Caco-2 (cell line): Measurements from ENCODE around the gene NLE1. TPM values are rescaled to one million over a fixed set of nuclear protein-coding genes. Genes with fewer than 3 reads are reported as not detected.

Experiments used
- BruUV-seq: library from RNA; stranded (reverse); fragments of 400-500 nt; replicated peaks from 2 replicates; lab custom pipeline; 2021; lab: Mats Ljungman, UMichigan
- CTCF ChIA-PET: fragments of 300-600 bp; sonication (Branson Sonifier 250); formaldehyde crosslinking; loops from one replicate; lab custom pipeline; 2022; ENCODE audit warnings: antibody characterized with exemption; lab: Charles Lee
- POLR2A ChIA-PET: fragments of 300-600 bp; sonication (Branson Sonifier 250); formaldehyde crosslinking; loops from one replicate; lab custom pipeline; 2022; ENCODE audit warnings: antibody characterized with exemption; lab: Charles Lee
- DNase-seq, 2 experiments: peaks; one replicate each; pipeline versions ENCODE4 v3.0.0 to v3.0.0-alpha.2; 2020 to 2022
- H3K27me3 ChIP-seq: replicated peaks from 2 replicates; pipeline ENCODE4 v1.6.0; 2011; ENCODE audit warnings: low read length; ENCODE audit not compliant: control insufficient read depth, insufficient read depth
- H3K36me3 ChIP-seq: 2 replicates; pipeline ENCODE4 v1.5.1; 2011; ENCODE audit warnings: low read length; ENCODE audit not compliant: control insufficient read depth, insufficient read depth
- H3K4me1 ChIP-seq: fragments of 250-450 bp; sonication (Bioruptor Pico); 2 replicates; pipeline ENCODE4 v1.5.1; 2020; ENCODE audit warnings: mild to moderate bottlenecking
- H3K4me3 ChIP-seq: 2 replicates; pipeline ENCODE4 v1.5.1; 2011; ENCODE audit warnings: low read depth, mild to moderate bottlenecking, control low read depth, low read length
- H3K9me3 ChIP-seq: fragments of 250-450 bp; sonication (Bioruptor Pico); 2 replicates; pipeline ENCODE4 v1.5.1; 2020; ENCODE audit warnings: mild to moderate bottlenecking, moderate library complexity
- H3K27ac Mint-ChIP-seq: one replicate; pipeline ENCODE4 v1.8.0; 2022; ENCODE audit warnings: mixed read lengths; ENCODE audit not compliant: unreplicated experiment
- H3K27me3 Mint-ChIP-seq: one replicate; pipeline ENCODE4 v1.8.0; 2022; ENCODE audit warnings: mixed read lengths; ENCODE audit not compliant: insufficient read depth, unreplicated experiment
- H3K36me3 Mint-ChIP-seq: one replicate; pipeline ENCODE4 v1.8.0; 2022; ENCODE audit warnings: mild to moderate bottlenecking, mixed read lengths; ENCODE audit not compliant: insufficient read depth, unreplicated experiment
- H3K4me1 Mint-ChIP-seq: one replicate; pipeline ENCODE4 v1.8.0; 2022; ENCODE audit warnings: low read depth, mixed read lengths; ENCODE audit not compliant: unreplicated experiment
- H3K4me3 Mint-ChIP-seq: one replicate; pipeline ENCODE4 v1.8.0; 2022; ENCODE audit warnings: mild to moderate bottlenecking, moderate library complexity, mixed read lengths; ENCODE audit not compliant: unreplicated experiment
- H3K9me3 Mint-ChIP-seq: one replicate; pipeline ENCODE4 v1.8.0; 2022; ENCODE audit warnings: mixed read lengths; ENCODE audit not compliant: unreplicated experiment
- intact Hi-C: fragments of 100-400 bp; cut with micrococcal nuclease; formaldehyde crosslinking; loops from one replicate; pipeline ENCODE4 v1.10.0; 2022; ENCODE audit not compliant: unreplicated experiment
- total RNA-seq: library from RNA; stranded (reverse); gene quantifications from 2 replicates; pipeline ENCODE4 v1.2.3, GENCODE V29; 2022
- TF ChIP-seq, protein P1 (sequence below), 2 experiments: fragments of 200-600 bp in 1 of 2; IDR thresholded peaks; 1 replicate in 1 of 2; 2 replicates in 1 of 2; pipeline versions ENCODE4 v1.5.1 to v1.8.0; 2011 to 2022; ENCODE audit warnings: antibody characterized with exemption in 1 of 2, control low read depth in 1 of 2, inconsistent platforms in 1 of 2, low read depth in 1 of 2, low read length in 1 of 2, mild to moderate bottlenecking in 1 of 2, moderate library complexity in 1 of 2; ENCODE audit not compliant: insufficient read depth in 1 of 2, severe bottlenecking in 1 of 2, unreplicated experiment in 1 of 2

NLE1 gene
- total RNA-seq, 1 experiment from 2014 or later = 24.8 TPM

DNA sequence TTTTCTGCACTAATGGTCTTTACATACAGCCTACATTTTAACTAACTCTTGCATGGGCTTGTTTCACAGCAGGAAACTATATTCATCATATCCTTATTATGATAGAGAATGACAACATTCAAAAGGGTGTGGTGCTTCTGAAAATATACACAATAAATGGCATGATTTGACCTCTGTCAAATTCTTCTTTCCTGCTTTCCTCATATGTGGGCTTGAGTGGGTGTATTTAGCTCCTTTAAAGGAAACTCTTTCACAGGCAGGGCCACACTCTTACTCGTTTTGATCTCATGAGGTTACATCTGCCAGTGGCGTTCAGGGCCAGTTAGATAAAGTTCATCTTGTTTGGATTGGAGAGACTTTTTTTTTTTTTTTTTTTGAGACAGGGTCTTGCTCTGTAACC lies 46.0 kb upstream of the NLE1 start:
- H3K4me3 Mint-ChIP-seq = no peak overlapping the region
- no peaks in the 10 kb centered on the region for H3K36me3 ChIP-seq
- H3K9me3 Mint-ChIP-seq = no peaks in the 10 kb centered on the region
- H3K27me3 Mint-ChIP-seq = peaks cover 29% of the 10 kb centered on the region
- H3K27me3 ChIP-seq = 0 out of 2 replicates have a peak, but pooled peaks cover 1% of the 10 kb centered on the region
- no peaks in the 10 kb centered on the region for H3K9me3 ChIP-seq
- no peak overlapping the region for H3K27ac Mint-ChIP-seq
- BruUV-seq = no TSS peak
- POLR2A ChIA-PET = no interaction called here
- no peak overlapping the region for H3K4me3 ChIP-seq
- no peaks in the 10 kb centered on the region for H3K4me1 Mint-ChIP-seq
- TF ChIP-seq, protein P1, sequence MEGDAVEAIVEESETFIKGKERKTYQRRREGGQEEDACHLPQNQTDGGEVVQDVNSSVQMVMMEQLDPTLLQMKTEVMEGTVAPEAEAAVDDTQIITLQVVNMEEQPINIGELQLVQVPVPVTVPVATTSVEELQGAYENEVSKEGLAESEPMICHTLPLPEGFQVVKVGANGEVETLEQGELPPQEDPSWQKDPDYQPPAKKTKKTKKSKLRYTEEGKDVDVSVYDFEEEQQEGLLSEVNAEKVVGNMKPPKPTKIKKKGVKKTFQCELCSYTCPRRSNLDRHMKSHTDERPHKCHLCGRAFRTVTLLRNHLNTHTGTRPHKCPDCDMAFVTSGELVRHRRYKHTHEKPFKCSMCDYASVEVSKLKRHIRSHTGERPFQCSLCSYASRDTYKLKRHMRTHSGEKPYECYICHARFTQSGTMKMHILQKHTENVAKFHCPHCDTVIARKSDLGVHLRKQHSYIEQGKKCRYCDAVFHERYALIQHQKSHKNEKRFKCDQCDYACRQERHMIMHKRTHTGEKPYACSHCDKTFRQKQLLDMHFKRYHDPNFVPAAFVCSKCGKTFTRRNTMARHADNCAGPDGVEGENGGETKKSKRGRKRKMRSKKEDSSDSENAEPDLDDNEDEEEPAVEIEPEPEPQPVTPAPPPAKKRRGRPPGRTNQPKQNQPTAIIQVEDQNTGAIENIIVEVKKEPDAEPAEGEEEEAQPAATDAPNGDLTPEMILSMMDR (IDR thresholded peaks at IDR 0.05; ENCODE audit: insufficient read depth in 1 of 2, low read depth in 1 of 2, low read length in 1 of 2, severe bottlenecking in 1 of 2, unreplicated experiment in 1 of 2) = no peak
- DNase-seq = no peak
- CTCF ChIA-PET = no interaction called here
- no peaks in the 10 kb centered on the region for H3K4me1 ChIP-seq
- no peaks in the 10 kb centered on the region for H3K36me3 Mint-ChIP-seq
- intact Hi-C loops = no loop called here

DNA sequence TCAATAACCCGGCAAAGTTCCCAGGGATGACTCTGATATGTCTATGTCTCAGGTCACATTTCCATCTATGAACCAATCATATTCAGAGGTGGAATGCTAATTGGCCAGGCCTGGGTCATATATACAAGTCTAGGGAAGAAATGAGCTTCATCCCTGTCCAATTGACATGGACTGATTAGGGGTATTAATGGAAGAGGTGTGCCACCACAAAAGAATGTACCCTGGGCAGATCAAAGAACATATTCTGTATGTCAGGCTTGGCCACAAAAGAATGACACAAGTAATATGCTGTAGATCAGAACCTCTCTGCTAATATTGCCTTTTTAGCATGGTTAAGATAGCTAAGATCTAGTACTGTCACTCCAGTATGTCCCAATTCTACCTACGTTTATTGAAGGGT lies 45.4 kb upstream of the NLE1 start:
- POLR2A ChIA-PET = no interaction called here
- CTCF ChIA-PET = no interaction called here
- DNase-seq = no peak
- H3K4me3 ChIP-seq = no peak overlapping the region
- H3K36me3 Mint-ChIP-seq = no peaks in the 10 kb centered on the region
- no peaks in the 10 kb centered on the region for H3K9me3 ChIP-seq
- intact Hi-C loops = no loop called here
- H3K27ac Mint-ChIP-seq = no peak overlapping the region
- no peaks in the 10 kb centered on the region for H3K9me3 Mint-ChIP-seq
- H3K27me3 ChIP-seq = 0 out of 2 replicates have a peak, but pooled peaks cover 1% of the 10 kb centered on the region
- no peaks in the 10 kb centered on the region for H3K36me3 ChIP-seq
- peaks cover 25% of the 10 kb centered on the region for H3K27me3 Mint-ChIP-seq
- TF ChIP-seq, protein P1 (IDR thresholded peaks at IDR 0.05; ENCODE audit: insufficient read depth in 1 of 2, low read depth in 1 of 2, low read length in 1 of 2, severe bottlenecking in 1 of 2, unreplicated experiment in 1 of 2) = no peak
- no TSS peak for BruUV-seq
- H3K4me1 Mint-ChIP-seq = no peaks in the 10 kb centered on the region
- H3K4me1 ChIP-seq = no peaks in the 10 kb centered on the region
- no peak overlapping the region for H3K4me3 Mint-ChIP-seq

DNA sequence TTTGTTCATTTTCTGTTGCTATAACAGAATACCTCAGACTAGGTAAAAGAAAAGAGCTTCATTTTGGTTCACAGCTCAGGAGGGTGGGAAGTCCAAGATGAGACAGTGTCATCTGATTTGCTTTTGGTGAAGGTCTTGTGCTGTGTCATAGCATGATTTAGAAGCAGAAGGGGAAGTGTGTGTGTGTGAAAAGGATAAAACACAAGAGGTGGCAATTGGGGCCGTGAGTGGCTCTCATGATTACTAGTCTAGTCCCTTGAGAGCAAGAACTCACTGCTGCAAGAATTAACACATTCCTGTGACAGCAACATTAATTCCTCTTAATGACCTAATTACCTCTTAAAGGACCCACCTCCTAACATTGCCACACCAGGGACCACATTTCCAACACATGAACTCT lies 43.7 kb upstream of the NLE1 start:
- Histone ChIP-seq H3K27me3 (0 out of 2 replicates have a peak, but pooled peaks cover 1% of the 10 kb centered on the region), H3K36me3 (no peaks in the 10 kb centered on the region), H3K4me3 (no peak overlapping the region), H3K9me3 (no peaks in the 10 kb centered on the region), H3K4me1 (no peaks in the 10 kb centered on the region)
- no peak for DNase-seq
- Mint-ChIP-seq H3K9me3 (no peaks in the 10 kb centered on the region), H3K36me3 (no peaks in the 10 kb centered on the region), H3K4me1 (no peaks in the 10 kb centered on the region), H3K27me3 (peaks cover 29% of the 10 kb centered on the region), H3K4me3 (no peak overlapping the region), H3K27ac (no peak overlapping the region)
- CTCF ChIA-PET = no interaction called here
- intact Hi-C loops = no loop called here
- TF ChIP-seq, protein P1 (IDR thresholded peaks at IDR 0.05; ENCODE audit: insufficient read depth in 1 of 2, low read depth in 1 of 2, low read length in 1 of 2, severe bottlenecking in 1 of 2, unreplicated experiment in 1 of 2) = no peak
- BruUV-seq = no TSS peak
- POLR2A ChIA-PET = no interaction called here
